ENCODE data around the gene UMPS.
"Not testable (repeated sequence)": the region's sequence is repeated elsewhere in the genome, so short reads cannot be mapped to it uniquely, and the experiment has no call there.

Gene UMPS

GRCh38 chr3:124787476-124788195, 57.4 kb downstream of the UMPS start:
- DNase-seq (ENCODE audit: extremely low read depth, low read depth) = no peak
- H3K4me3 ChIP-seq (replicated peaks; ENCODE audit: low read depth, low read length) = no peak overlapping the region
- TF ChIP-seq CTCF (IDR thresholded peaks at IDR 0.05; ENCODE audit: low read depth, low read length, missing control alignments) = no peak

- no peak for TF ChIP-seq CTCF (IDR thresholded peaks at IDR 0.05; ENCODE audit: low read depth, low read length, missing control alignments)
- no peak for DNase-seq (ENCODE audit: extremely low read depth, low read depth)
These were observed 58.0 kb downstream of the UMPS start for GRCh38 chr3:124788254-124788745.

GRCh38 chr3:124789103-124789502, 58.9 kb downstream of the UMPS start:
- not testable (repeated sequence) for H3K4me3 ChIP-seq (replicated peaks; ENCODE audit: low read depth, low read length); DNase-seq (ENCODE audit: extremely low read depth, low read depth)

More at GRCh38 chr3:124788254-124788745, 58.0 kb downstream of the UMPS start:
- no peak overlapping the region for H3K4me3 ChIP-seq (replicated peaks; ENCODE audit: low read depth, low read length)

GRCh38 chr3:124791142-124791541, 60.9 kb downstream of the UMPS start:
- TF ChIP-seq CTCF (IDR thresholded peaks at IDR 0.05; ENCODE audit: low read depth, low read length, missing control alignments) = no peak
- peak; percentile 66 for DNase-seq (ENCODE audit: extremely low read depth, low read depth)
- H3K4me3 ChIP-seq (replicated peaks; ENCODE audit: low read depth, low read length) = no peak overlapping the region

GRCh38 chr3:124791639-124792151, 61.4 kb downstream of the UMPS start:
- TF ChIP-seq CTCF (IDR thresholded peaks at IDR 0.05; ENCODE audit: low read depth, low read length, missing control alignments) = no peak
- no peak overlapping the region for H3K4me3 ChIP-seq (replicated peaks; ENCODE audit: low read depth, low read length)
- DNase-seq (ENCODE audit: extremely low read depth, low read depth) = peak; percentile 96

- no peak for TF ChIP-seq CTCF (IDR thresholded peaks at IDR 0.05; ENCODE audit: low read depth, low read length, missing control alignments)
These were observed 62.2 kb downstream of the UMPS start for GRCh38 chr3:124792341-124793040.

GRCh38 chr3:124793054-124793739, 62.9 kb downstream of the UMPS start:
- no peak for TF ChIP-seq CTCF (IDR thresholded peaks at IDR 0.05; ENCODE audit: low read depth, low read length, missing control alignments)
- no peak overlapping the region for H3K4me3 ChIP-seq (replicated peaks; ENCODE audit: low read depth, low read length)
- DNase-seq (ENCODE audit: extremely low read depth, low read depth) = no peak

More at GRCh38 chr3:124792341-124793040, 62.2 kb downstream of the UMPS start:
- H3K4me3 ChIP-seq (replicated peaks; ENCODE audit: low read depth, low read length) = no peak overlapping the region
- no peak for DNase-seq (ENCODE audit: extremely low read depth, low read depth)
